ENCODE results near the gene ALAD.
A peak's percentile ranks its signal among the peaks of the same experiment; 100 is the strongest.
"Not testable (repeated sequence)": the region's sequence is repeated elsewhere in the genome, so short reads cannot be mapped to it uniquely, and the experiment has no call there.

ALAD gene

DNA sequence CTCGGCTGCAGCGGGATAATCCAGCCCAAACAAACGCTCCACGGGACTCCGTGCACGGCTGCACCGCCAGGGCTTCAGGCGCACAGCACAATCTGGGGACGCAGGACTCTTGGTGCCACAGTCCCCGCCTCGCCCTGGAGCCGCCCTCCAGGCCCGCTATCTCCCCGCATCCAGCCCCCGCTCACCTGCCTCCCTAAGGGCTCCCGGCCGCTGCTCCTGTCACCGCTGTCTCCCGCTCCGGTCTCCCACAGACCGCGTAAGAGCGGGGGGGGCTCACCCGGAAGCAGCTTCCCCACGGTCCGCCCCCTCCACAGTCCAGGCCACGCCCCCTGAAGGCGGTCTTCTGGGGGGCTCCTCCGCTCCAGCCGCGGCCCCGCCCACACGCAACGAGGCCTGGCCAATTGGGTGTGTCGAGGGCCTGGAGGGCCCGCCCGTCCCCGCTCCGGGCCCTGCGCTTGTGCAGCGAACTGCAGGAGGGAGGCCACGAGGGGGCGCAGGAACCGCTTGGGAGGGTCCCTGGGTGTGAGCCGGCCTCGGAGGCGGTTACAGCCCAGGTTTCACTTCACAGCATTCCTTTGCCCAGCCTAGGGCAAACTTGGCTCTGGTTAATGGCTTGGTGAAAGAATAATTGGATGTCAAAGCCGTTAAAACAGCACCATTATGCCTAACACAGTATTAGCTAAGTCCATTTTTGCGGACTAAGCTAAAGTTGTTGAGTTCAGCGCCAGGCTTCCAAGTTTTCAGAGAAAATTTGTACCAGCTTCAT lies at the start of gene ALAD:
ALAD (minus strand) TSS at position 258 of the 766 bp plus-strand sequence. CDS start 7,725 bp downstream, outside the sequence.
- peak within 1 kb of the TSS; percentile 83 for H3K9ac ChIP-seq
- peak within 1 kb of the TSS; percentile 64 for H3K27ac ChIP-seq
- H4K20me1 ChIP-seq, result peaks cover 23% of the 10 kb centered on the region; the same call in 1 of the 2 replicates
- no peaks in the 10 kb centered on the region for H3K27me3 ChIP-seq
- TF ChIP-seq Cebpa-rat (IDR thresholded peaks at IDR 0.05), result no peak
- 0 out of 2 replicates have a peak, but pooled peaks cover 8% of the 10 kb centered on the region for H3K36me3 ChIP-seq
- no peaks in the 10 kb centered on the region for H3K9me3 ChIP-seq
- peaks cover 54% of the 10 kb centered on the region for H3K4me1 ChIP-seq
- H3K4me3 ChIP-seq, result peak within 1 kb of the TSS; percentile 92
- H3K4me2 ChIP-seq, result peak within 1 kb of the TSS; percentile 89

DNA sequence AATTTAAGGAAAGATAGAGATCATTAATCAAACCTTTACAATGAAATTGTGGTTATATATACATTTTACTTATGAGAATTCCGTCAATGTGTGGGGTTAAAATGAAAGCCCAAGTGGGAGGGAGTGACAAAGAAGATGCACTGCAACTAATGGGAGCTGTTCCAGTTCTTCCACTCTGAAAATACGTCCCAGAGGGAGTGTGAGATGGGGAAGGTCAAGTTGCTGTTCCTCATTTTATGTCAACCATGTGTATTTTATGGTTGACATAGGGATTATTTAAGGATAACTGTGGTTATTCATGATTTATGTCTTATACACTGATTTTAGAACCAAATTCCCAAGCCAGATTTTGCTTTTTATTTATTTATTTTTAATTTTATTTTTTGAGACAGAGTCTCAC lies 48.3 kb upstream of the ALAD start:
- H3K36me3 ChIP-seq, result no peaks in the 10 kb centered on the region
- H3K27ac ChIP-seq, result no peak overlapping the region
- H3K4me3 ChIP-seq, result no peak overlapping the region
- H4K20me1 ChIP-seq, result no peaks in the 10 kb centered on the region
- H3K9me3 ChIP-seq, result no peaks in the 10 kb centered on the region
- TF ChIP-seq Cebpa-rat (IDR thresholded peaks at IDR 0.05), result no peak
- no peak overlapping the region for H3K9ac ChIP-seq
- peak overlapping the region; percentile 36; the same call in 1 of the 2 replicates for H3K4me2 ChIP-seq
- no peaks in the 10 kb centered on the region for H3K27me3 ChIP-seq
- H3K4me1 ChIP-seq, result peaks cover 31% of the 10 kb centered on the region

DNA sequence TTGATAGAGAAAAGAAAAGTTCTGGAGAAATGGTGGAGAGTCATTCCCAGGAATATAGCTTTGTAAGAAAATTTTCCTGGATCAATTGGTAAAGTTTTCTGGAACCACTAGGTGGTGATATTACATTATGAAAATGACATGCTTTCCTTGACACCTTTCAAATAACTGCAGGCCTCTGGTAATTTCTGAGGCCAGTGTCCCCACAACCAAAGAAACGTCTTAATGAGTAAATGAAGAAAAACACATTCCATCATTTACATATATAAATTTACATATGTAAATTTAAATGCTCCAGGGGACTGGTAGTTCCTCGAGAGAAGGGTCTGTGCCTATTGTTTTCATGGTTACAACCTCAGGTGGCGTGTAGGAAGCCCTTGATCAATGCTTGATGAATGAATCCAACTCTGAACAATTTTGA lies 45.2 kb upstream of the ALAD start:
- H3K36me3 ChIP-seq, result no peaks in the 10 kb centered on the region
- no peaks in the 10 kb centered on the region for H4K20me1 ChIP-seq
- H3K9me3 ChIP-seq, result no peaks in the 10 kb centered on the region
- no peak overlapping the region for H3K4me3 ChIP-seq
- H3K4me1 ChIP-seq, result peaks cover 31% of the 10 kb centered on the region
- 0 out of 2 replicates have a peak overlapping the region, but pooled peaks have one; percentile 2 for H3K4me2 ChIP-seq
- TF ChIP-seq Cebpa-rat (IDR thresholded peaks at IDR 0.05), result no peak
- no peaks in the 10 kb centered on the region for H3K27me3 ChIP-seq
- no peak overlapping the region for H3K9ac ChIP-seq
- no peak overlapping the region for H3K27ac ChIP-seq

DNA sequence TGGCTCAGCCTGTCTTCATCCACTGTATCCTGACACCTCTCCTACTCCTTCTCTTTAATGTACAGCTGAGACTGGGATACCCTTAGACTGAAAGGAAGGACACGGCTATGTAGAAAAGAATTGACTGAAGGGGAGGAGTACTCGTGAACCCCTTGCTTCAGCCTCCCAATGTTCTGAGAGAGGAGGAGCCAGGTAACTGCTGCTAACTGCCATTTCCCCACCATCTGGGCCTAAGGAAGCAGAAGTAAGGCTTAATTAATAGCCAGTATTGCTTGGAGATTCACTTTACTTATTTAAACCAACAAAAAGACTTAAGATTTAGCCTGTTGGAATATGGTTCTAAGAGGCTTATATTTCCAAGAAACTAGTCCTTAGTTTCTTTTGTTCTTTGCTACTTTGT lies 43.7 kb upstream of the ALAD start:
- Histone ChIP-seq H3K36me3 (no peaks in the 10 kb centered on the region), H3K4me1 (peaks cover 31% of the 10 kb centered on the region), H3K27me3 (no peaks in the 10 kb centered on the region), H3K4me3 (no peak overlapping the region), H3K9ac (no peak overlapping the region), H3K9me3 (no peaks in the 10 kb centered on the region), H3K27ac (peak overlapping the region; percentile 62; the same call in 1 of the 2 replicates), H4K20me1 (no peaks in the 10 kb centered on the region), H3K4me2 (peak overlapping the region; percentile 41; the same call in 1 of the 2 replicates)
- no peak for TF ChIP-seq Cebpa-rat (IDR thresholded peaks at IDR 0.05)

DNA sequence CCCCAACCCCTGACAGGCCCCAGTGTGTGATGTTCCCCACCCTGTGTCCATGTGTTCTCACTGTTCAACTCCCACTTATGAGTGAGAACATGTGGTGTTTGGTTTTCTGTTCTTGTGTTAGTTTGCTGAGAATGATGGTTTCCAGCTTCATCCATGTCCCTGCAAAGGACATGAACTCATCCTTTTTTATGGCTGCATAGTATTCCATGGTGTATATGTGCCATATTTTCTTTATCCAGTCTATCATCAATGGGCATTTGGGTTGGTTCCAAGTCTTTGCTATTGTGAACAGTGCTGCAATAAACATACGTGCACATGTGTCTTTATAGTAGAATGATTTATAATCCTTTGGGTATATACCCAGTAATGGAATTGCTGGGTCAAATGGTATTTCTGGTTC lies 36.6 kb upstream of the ALAD start:
- H3K27ac ChIP-seq, H3K4me1 ChIP-seq, H3K9me3 ChIP-seq, H3K9ac ChIP-seq, H4K20me1 ChIP-seq, H3K4me3 ChIP-seq, H3K36me3 ChIP-seq, H3K4me2 ChIP-seq, H3K27me3 ChIP-seq: not testable (repeated sequence)

DNA sequence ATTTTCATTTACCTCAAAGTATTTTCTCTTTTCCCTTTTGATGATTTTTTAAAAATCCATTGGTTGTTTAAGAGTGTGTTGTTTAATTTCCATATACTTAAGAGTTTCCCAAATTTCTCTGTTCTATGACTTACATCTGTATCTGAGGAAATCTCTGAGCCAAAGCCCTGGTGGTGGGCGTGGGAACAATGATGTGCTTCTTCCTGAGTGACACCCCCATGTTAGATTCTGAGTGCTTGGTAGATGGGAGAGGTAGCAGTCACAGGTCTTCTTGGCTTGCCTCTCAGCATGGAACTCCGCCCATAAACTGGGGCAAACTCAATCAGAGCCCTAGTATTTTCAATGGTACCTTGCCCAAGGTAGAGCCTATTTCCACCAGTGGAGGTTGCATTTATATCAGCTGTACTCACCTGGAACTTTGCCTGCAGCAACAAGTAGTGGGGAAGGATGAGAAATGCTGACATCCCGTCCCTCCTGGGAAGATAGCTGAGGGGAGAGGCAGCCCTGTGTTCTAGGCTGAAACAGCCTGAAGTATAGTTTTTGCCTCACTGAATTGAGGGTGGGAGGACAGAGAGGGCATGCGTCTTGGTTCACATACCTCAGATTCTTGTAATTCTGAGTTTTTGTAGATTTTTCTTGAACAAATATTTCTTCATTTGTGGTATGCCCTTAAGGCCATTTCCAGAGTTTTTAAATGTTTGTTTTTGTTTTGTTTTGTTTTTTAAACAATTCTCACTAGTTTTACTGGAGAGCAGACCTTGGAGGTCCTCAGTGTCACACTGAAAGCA lies 35.8 kb upstream of the ALAD start:
- H3K36me3 ChIP-seq, result no peaks in the 10 kb centered on the region
- H3K4me3 ChIP-seq, result no peak overlapping the region
- H3K4me2 ChIP-seq, result no peak overlapping the region
- no peaks in the 10 kb centered on the region for H3K9me3 ChIP-seq
- H3K27ac ChIP-seq, result no peak overlapping the region
- H3K27me3 ChIP-seq, result no peaks in the 10 kb centered on the region
- H3K4me1 ChIP-seq, result no peaks in the 10 kb centered on the region
- H3K9ac ChIP-seq, result no peak overlapping the region
- H4K20me1 ChIP-seq, result no peaks in the 10 kb centered on the region
- TF ChIP-seq Cebpa-rat (IDR thresholded peaks at IDR 0.05), result no peak

DNA sequence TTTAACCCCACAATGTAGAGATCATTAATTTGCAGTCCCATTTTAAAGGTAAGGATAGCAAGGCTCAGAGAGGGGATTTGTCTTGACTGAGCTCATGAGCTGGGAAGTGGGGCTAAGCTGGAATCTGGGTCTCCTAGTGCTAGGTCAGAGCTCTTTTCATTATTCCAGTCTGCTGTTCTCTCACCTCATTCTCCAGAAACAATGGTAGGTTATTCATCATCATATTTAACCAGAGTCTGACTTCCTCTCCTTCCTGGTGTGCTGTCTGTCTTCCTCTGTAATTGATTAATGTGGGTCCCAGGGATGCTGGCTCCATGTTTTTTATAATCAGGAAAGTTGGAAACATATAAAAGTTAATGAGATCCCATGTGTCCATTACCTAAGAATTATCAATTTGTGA lies 30.1 kb upstream of the ALAD start:
- Histone ChIP-seq H3K9ac (no peak overlapping the region), H3K4me3 (no peak overlapping the region), H3K4me2 (no peak overlapping the region), H3K9me3 (no peaks in the 10 kb centered on the region), H3K4me1 (no peaks in the 10 kb centered on the region), H3K27me3 (no peaks in the 10 kb centered on the region), H4K20me1 (no peaks in the 10 kb centered on the region), H3K36me3 (no peaks in the 10 kb centered on the region), H3K27ac (no peak overlapping the region)
- no peak for TF ChIP-seq Cebpa-rat (IDR thresholded peaks at IDR 0.05)

DNA sequence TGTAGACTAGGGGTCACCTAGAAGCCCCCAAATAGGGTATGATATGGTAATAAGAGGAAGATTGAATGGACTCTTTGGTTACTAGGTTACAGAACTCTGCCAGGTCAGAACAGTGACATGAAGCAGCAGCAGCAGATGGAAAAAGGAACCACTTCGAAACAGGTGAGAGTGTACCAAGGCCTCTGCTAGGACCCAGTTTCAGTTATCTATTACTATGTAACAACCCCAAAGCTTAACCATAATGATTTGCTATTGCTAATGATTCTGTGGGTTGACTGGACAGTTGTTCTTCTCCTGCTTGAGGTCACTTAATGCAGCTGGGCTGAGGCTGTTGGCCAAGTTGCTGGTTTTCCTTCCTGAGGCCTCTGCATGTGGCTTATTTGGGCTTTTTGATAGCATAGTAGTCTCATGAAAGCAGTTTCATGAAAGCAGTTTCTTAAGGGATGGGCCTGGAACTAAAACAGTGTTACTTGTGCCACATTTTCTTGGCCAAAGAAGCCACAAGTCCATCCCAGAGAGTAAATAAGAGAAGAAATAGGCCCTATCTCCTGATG lies 27.1 kb upstream of the ALAD start:
- H3K36me3 ChIP-seq, result no peaks in the 10 kb centered on the region
- H3K4me2 ChIP-seq, result no peak overlapping the region
- no peaks in the 10 kb centered on the region for H4K20me1 ChIP-seq
- H3K9me3 ChIP-seq, result no peaks in the 10 kb centered on the region
- no peak overlapping the region for H3K4me3 ChIP-seq
- no peaks in the 10 kb centered on the region for H3K27me3 ChIP-seq
- no peak for TF ChIP-seq Cebpa-rat (IDR thresholded peaks at IDR 0.05)
- no peak overlapping the region for H3K9ac ChIP-seq
- H3K4me1 ChIP-seq, result no peaks in the 10 kb centered on the region; the same call in 1 of the 2 replicates
- H3K27ac ChIP-seq, result no peak overlapping the region

DNA sequence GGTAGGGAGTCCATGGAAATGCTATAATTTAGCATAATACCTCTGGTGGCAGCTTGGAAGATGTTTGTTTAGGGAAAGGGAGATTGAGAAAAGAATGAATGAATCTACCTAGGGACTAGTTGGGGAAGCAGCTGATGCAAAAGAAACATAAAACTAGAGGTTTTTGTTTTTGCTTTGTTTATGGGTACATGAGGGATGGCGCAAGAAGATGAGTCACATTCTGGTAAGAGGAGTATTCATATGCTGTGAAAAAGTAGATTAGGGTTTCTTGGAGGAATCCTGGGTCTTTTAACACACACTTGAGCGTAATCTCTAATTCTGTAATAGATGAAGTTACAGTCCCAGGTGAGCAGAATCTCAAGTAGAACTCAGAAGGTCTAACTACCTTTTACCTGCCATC lies 26.5 kb upstream of the ALAD start:
- no peak for TF ChIP-seq Cebpa-rat (IDR thresholded peaks at IDR 0.05)
- Histone ChIP-seq H4K20me1 (no peaks in the 10 kb centered on the region), H3K4me1 (no peaks in the 10 kb centered on the region; the same call in 1 of the 2 replicates), H3K4me2 (no peak overlapping the region), H3K27me3 (no peaks in the 10 kb centered on the region), H3K36me3 (no peaks in the 10 kb centered on the region), H3K9me3 (no peaks in the 10 kb centered on the region), H3K4me3 (no peak overlapping the region), H3K27ac (no peak overlapping the region), H3K9ac (no peak overlapping the region)

DNA sequence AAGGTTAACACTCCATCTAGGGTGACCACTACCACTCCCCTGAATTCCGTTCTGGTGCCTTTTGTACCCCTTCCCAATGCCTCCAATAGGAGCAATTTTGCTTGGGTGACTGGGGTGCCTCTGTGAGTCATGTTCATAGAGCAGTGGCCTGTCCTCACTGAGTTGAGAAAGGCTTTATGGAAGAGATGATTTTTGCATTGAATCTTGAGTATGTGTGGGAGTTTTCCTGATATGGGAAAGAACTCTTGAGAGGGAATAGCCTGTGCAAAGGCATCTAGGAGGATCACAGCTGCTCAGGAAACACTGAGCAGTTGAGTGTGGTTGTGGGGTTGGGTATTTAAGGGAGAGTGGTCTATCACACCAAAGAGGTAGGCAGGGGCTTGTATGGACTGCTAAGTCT lies 25.6 kb upstream of the ALAD start:
- Histone ChIP-seq H3K27ac (no peak overlapping the region), H3K4me2 (no peak overlapping the region), H3K4me1 (no peaks in the 10 kb centered on the region; the same call in 1 of the 2 replicates), H3K27me3 (no peaks in the 10 kb centered on the region), H3K9me3 (no peaks in the 10 kb centered on the region), H3K36me3 (no peaks in the 10 kb centered on the region), H4K20me1 (no peaks in the 10 kb centered on the region), H3K9ac (no peak overlapping the region), H3K4me3 (no peak overlapping the region)
- TF ChIP-seq Cebpa-rat (IDR thresholded peaks at IDR 0.05), result no peak
